Right lobe of liver (tissue), 4 donors: Measurements from ENCODE around the gene MET.

Experiments
- CTCF ChIP-seq, 4 donors: fragments of 200-600 bp in 3 of 4; fragments of 450-650 bp in 1 of 4; IDR thresholded peaks; one replicate each; pipeline versions ENCODE4 v1.5.1 to v1.8.0; 2016 to 2022; ENCODE audit warnings: antibody characterized with exemption in 4 of 4, mild to moderate bottlenecking in 2 of 4
- POLR2A ChIP-seq: fragments of 450-650 bp; IDR thresholded peaks from one replicate; pipeline ENCODE4 v1.6.1; 2017; ENCODE audit warnings: antibody characterized with exemption, mild to moderate bottlenecking
- donor health status: DM: no; HTN: no; CAD: no.
- donor health status: DM: no; HTN: no; CAD: no.
- donor health status: DM: no; HTN: yes; CAD: no.

GRCh38 chr7:116650436-116650835 lies 21.6 kb upstream of the MET start:
- TF ChIP-seq CTCF (IDR thresholded peaks at IDR 0.05) (no peak), POLR2A (no peak)
